ENCODE data around the gene RBM7. TPM values are rescaled to one million over a fixed set of nuclear protein-coding genes. Genes with fewer than 3 reads are reported as not detected.

Gene RBM7
- total and polyA plus RNA-seq, 3 donors from 2014 or later: 17.6 to 37.6 (median 22.3) TPM

- intact Hi-C loops (cut with DNase I; ENCODE audit: low total_unique reads): no loop called here
- H3K4me1 ChIP-seq: no peaks in the 10 kb centered on the region
- H3K27ac ChIP-seq: no peak overlapping the region
- no peaks in the 10 kb centered on the region for H3K36me3 ChIP-seq (ENCODE audit: low read depth, missing control alignments)
- no peaks in the 10 kb centered on the region for H3K27me3 ChIP-seq
- no peak for TF ChIP-seq POLR2A (IDR thresholded peaks at IDR 0.05)
- TF ChIP-seq, protein P1, sequence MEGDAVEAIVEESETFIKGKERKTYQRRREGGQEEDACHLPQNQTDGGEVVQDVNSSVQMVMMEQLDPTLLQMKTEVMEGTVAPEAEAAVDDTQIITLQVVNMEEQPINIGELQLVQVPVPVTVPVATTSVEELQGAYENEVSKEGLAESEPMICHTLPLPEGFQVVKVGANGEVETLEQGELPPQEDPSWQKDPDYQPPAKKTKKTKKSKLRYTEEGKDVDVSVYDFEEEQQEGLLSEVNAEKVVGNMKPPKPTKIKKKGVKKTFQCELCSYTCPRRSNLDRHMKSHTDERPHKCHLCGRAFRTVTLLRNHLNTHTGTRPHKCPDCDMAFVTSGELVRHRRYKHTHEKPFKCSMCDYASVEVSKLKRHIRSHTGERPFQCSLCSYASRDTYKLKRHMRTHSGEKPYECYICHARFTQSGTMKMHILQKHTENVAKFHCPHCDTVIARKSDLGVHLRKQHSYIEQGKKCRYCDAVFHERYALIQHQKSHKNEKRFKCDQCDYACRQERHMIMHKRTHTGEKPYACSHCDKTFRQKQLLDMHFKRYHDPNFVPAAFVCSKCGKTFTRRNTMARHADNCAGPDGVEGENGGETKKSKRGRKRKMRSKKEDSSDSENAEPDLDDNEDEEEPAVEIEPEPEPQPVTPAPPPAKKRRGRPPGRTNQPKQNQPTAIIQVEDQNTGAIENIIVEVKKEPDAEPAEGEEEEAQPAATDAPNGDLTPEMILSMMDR (IDR thresholded peaks at IDR 0.05): no peak
- no peak for DNase-seq
- WGBS, 2 donors: 83 to 93% methylated on average over 4 of the region's 4 CpGs
- H3K9me3 ChIP-seq: no peaks in the 10 kb centered on the region
- H3K4me3 ChIP-seq: no peak overlapping the region
These were observed 32.9 kb downstream of the RBM7 start for GRCh38 chr11:114433376-114433775.

DNA sequence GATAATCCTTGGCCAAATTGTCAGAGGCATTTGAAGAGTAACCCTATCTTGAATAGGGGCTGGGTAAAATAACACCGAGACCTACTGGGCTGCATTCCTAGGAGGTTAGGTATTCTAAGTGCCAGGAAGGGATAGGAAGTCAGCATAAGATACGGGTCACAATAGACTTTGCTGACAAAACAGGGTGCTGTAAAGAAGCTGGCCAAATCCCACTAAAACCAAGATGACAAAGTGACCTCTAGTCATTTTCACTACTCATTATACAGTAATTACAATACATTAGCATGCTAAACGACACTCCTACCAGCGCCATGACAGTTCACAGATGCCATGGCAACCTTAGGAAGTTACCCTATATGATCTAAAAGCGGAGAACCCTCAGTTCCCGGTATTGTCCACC, 37.8 kb downstream of the RBM7 start:
- DNase-seq: no peak
- H3K36me3 ChIP-seq (ENCODE audit: low read depth, missing control alignments): no peaks in the 10 kb centered on the region
- intact Hi-C loops (cut with DNase I; ENCODE audit: low total_unique reads): no loop called here
- WGBS, 2 donors: 49 to 55% methylated on average over 6 of the region's 6 CpGs
- H3K4me3 ChIP-seq: peak overlapping the region in 1 of 2 donors; percentile 87
- H3K9me3 ChIP-seq: no peaks in the 10 kb centered on the region
- peak overlapping the region in 1 of 2 donors; percentile 90 for H3K27ac ChIP-seq
- TF ChIP-seq, protein P1 (IDR thresholded peaks at IDR 0.05): no peak
- no peak for TF ChIP-seq POLR2A (IDR thresholded peaks at IDR 0.05)
- no peaks in the 10 kb centered on the region for H3K27me3 ChIP-seq
- H3K4me1 ChIP-seq: peaks cover 14% of the 10 kb centered on the region

DNA sequence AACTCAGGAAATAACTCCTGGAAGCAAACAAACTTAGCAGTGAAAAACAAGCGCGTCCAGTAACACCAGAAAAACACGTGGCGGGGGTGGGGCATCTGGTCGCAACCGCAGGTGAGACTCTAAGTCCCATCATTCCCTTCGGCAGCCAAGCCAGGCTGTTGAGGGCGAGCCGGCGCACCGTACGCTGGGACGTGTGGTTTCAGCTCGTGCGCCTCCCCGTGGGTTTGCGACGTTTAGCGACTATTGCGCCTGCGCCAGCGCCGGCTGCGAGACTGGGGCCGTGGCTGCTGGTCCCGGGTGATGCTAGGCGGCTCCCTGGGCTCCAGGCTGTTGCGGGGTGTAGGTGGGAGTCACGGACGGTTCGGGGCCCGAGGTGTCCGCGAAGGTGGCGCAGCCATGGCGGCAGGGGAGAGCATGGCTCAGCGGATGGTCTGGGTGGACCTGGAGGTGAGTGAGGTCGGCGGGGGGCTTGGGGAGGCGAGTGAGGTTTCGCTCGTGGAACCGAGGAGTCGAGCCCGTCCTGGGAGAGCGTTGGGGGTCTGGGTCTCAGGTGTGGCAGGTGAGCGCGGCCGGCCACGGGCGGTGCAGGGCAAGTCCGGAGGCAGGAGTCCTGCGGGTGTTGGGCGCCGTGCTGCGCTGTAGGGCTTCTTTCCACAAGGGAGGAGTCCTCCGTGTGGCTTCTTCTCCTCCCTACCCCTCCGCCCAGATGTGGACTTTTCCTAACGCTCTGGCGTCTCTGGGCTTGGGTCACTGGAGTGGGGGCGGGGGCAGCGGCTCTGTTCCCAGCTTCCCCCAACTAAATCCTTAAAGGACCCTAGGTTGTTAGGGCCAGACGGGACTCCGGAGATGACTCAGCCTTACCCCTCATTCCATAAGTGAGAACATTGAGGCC, 39.0 kb downstream of the RBM7 start, which contains the start of gene REXO2:
TSS of gene REXO2 (plus strand) at position 239 of the 892 bp plus-strand sequence. CDS start at position 301, 62 bp downstream.
- peak within 1 kb of the TSS; percentile 90 to 91 for H3K27ac ChIP-seq
- no peaks in the 10 kb centered on the region for H3K36me3 ChIP-seq (ENCODE audit: low read depth, missing control alignments)
- no peaks in the 10 kb centered on the region for H3K9me3 ChIP-seq
- peaks cover 14% of the 10 kb centered on the region for H3K4me1 ChIP-seq
- H3K4me3 ChIP-seq: peak within 1 kb of the TSS; percentile 87 to 98
- intact Hi-C loops (cut with DNase I; ENCODE audit: low total_unique reads): no loop called here
- 0% methylated on average over 22 to 64 of the region's 64 CpGs for WGBS, 2 donors
- H3K27me3 ChIP-seq: no peaks in the 10 kb centered on the region
- DNase-seq: peak; percentile 98
- TF ChIP-seq, protein P1 (IDR thresholded peaks at IDR 0.05): peak in 1 of 3 experiments; percentile 20
- TF ChIP-seq POLR2A (IDR thresholded peaks at IDR 0.05): no peak

- Histone ChIP-seq H3K27me3 (no peaks in the 10 kb centered on the region), H3K4me1 (peaks cover 14% of the 10 kb centered on the region), H3K36me3 (ENCODE audit: low read depth, missing control alignments) (no peaks in the 10 kb centered on the region), H3K9me3 (no peaks in the 10 kb centered on the region), H3K27ac (peak overlapping the region; percentile 90 to 91), H3K4me3 (peak overlapping the region; percentile 87 to 98)
- no peak for TF ChIP-seq POLR2A (IDR thresholded peaks at IDR 0.05)
- TF ChIP-seq, protein P1 (IDR thresholded peaks at IDR 0.05): no peak
- intact Hi-C loops (cut with DNase I; ENCODE audit: low total_unique reads): no loop called here
- WGBS, 2 donors: 3 to 7% methylated on average over 10 of the region's 10 CpGs
- DNase-seq: no peak
These were observed 39.8 kb downstream of the RBM7 start for GRCh38 chr11:114440121-114440860.
